Erythroblast (primary cell): ENCODE results near the gene CHGA.

Source experiments
- DNase-seq, 2 experiments: peaks; one replicate each; lab custom pipeline; 2025; lab: John Stamatoyannopoulos, UW
- GATA1 ChIP-seq: IDR thresholded peaks from 2 replicates; pipeline ENCODE4 v1.6.1; 2011; ENCODE audit warnings: low read depth, mild to moderate bottlenecking, control low read depth, low read length, moderate library complexity
- POLR2A ChIP-seq: IDR thresholded peaks from 2 replicates; pipeline ENCODE4 v1.6.1; 2011; ENCODE audit warnings: mild to moderate bottlenecking, low read length

Gene CHGA

GRCh38 chr14:92922883-92923743 lies at the start of gene CHGA:
Gene CHGA, plus strand, starts transcription at chr14:92923150. Its CDS starts 210 bp downstream, at chr14:92923360.
- peak; percentile 67 to 69 for DNase-seq
- TF ChIP-seq POLR2A (no peak), GATA1 (no peak)

- no peak for DNase-seq
- TF ChIP-seq GATA1, result no peak
- no peak for TF ChIP-seq POLR2A
These were observed 47.8 kb upstream of the CHGA start for GRCh38 chr14:92874962-92875661.

- DNase-seq, result no peak
- TF ChIP-seq GATA1 (no peak), POLR2A (no peak)
These were observed 45.1 kb upstream of the CHGA start for GRCh38 chr14:92877757-92878431.

- no peak for DNase-seq
- TF ChIP-seq GATA1, result no peak
- no peak for TF ChIP-seq POLR2A
These were observed 42.6 kb upstream of the CHGA start for GRCh38 chr14:92880351-92880750.

GRCh38 chr14:92880851-92881250 lies 42.1 kb upstream of the CHGA start:
- TF ChIP-seq POLR2A (no peak), GATA1 (no peak)

GRCh38 chr14:92883066-92883465 lies 39.9 kb upstream of the CHGA start:
- no peak for DNase-seq
- no peak for TF ChIP-seq GATA1
- no peak for TF ChIP-seq POLR2A

More at GRCh38 chr14:92880851-92881250, 42.1 kb upstream of the CHGA start:
- DNase-seq, result no peak

GRCh38 chr14:92884410-92884809 lies 38.5 kb upstream of the CHGA start:
- no peak for DNase-seq
- TF ChIP-seq POLR2A, result no peak
- TF ChIP-seq GATA1, result no peak

- TF ChIP-seq GATA1, result no peak
- no peak for TF ChIP-seq POLR2A
- no peak for DNase-seq
These were observed 37.5 kb upstream of the CHGA start for GRCh38 chr14:92885279-92886061.

- DNase-seq, result no peak
- TF ChIP-seq GATA1 (no peak), POLR2A (no peak)
These were observed 36.6 kb upstream of the CHGA start for GRCh38 chr14:92886337-92886736.

- TF ChIP-seq GATA1, result no peak
- no peak for TF ChIP-seq POLR2A
- no peak for DNase-seq
These were observed 35.8 kb upstream of the CHGA start for GRCh38 chr14:92887157-92887556.

GRCh38 chr14:92888896-92889295 lies 34.1 kb upstream of the CHGA start:
- no peak for DNase-seq
- TF ChIP-seq GATA1, result no peak
- no peak for TF ChIP-seq POLR2A

- TF ChIP-seq GATA1 (no peak), POLR2A (no peak)
- DNase-seq, result no peak
These were observed 31.9 kb upstream of the CHGA start for GRCh38 chr14:92890830-92891588.

GRCh38 chr14:92892589-92892988 lies 30.4 kb upstream of the CHGA start:
- TF ChIP-seq GATA1, result no peak
- no peak for TF ChIP-seq POLR2A
- no peak for DNase-seq
